Measurements from ENCODE around the gene KNTC1.
"Not testable (repeated sequence)": the region's sequence is repeated elsewhere in the genome, so short reads cannot be mapped to it uniquely, and the experiment has no call there.

The KNTC1 gene, protein sequence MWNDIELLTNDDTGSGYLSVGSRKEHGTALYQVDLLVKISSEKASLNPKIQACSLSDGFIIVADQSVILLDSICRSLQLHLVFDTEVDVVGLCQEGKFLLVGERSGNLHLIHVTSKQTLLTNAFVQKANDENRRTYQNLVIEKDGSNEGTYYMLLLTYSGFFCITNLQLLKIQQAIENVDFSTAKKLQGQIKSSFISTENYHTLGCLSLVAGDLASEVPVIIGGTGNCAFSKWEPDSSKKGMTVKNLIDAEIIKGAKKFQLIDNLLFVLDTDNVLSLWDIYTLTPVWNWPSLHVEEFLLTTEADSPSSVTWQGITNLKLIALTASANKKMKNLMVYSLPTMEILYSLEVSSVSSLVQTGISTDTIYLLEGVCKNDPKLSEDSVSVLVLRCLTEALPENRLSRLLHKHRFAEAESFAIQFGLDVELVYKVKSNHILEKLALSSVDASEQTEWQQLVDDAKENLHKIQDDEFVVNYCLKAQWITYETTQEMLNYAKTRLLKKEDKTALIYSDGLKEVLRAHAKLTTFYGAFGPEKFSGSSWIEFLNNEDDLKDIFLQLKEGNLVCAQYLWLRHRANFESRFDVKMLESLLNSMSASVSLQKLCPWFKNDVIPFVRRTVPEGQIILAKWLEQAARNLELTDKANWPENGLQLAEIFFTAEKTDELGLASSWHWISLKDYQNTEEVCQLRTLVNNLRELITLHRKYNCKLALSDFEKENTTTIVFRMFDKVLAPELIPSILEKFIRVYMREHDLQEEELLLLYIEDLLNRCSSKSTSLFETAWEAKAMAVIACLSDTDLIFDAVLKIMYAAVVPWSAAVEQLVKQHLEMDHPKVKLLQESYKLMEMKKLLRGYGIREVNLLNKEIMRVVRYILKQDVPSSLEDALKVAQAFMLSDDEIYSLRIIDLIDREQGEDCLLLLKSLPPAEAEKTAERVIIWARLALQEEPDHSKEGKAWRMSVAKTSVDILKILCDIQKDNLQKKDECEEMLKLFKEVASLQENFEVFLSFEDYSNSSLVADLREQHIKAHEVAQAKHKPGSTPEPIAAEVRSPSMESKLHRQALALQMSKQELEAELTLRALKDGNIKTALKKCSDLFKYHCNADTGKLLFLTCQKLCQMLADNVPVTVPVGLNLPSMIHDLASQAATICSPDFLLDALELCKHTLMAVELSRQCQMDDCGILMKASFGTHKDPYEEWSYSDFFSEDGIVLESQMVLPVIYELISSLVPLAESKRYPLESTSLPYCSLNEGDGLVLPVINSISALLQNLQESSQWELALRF (N-terminal part only)

GRCh38 chr12:122526683-122527477, at the start of gene KNTC1, which contains the start of gene RSRC2:
Gene KNTC1, plus strand, starts transcription at chr12:122527249. Its CDS starts 2,815 bp downstream, at chr12:122530064.
Gene RSRC2, minus strand, starts transcription at chr12:122526936. Its CDS starts 83 bp downstream, at chr12:122526853.
- DNase-seq (ENCODE audit: low spot score) = peak; percentile 58

- no peak for DNase-seq (ENCODE audit: low spot score)
Observed at GRCh38 chr12:122480753-122481152, 46.3 kb upstream of the KNTC1 start.

DNA sequence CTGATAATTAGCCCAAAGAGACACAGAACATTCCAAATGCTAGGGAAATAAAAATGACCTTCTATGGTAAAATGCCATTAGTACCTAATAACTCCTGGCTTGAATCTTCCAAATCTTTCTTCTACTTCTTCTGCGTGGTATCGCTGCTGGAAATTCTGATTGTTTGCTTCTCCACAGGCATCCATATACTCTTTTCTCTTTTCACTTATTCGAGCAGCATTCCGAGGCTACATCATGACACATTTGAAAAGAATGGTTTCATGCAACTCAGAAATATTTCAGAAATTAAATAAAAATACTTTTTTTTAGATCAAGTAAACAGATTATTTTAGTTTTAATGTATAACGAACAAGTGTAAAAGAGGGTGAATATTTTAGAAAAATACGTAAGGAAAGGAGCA, 45.2 kb upstream of the KNTC1 start:
- no peak for DNase-seq (ENCODE audit: low spot score)

- no peak for DNase-seq (ENCODE audit: low spot score)
Observed at GRCh38 chr12:122483969-122484368, 43.1 kb upstream of the KNTC1 start.

GRCh38 chr12:122484385-122484784, 42.7 kb upstream of the KNTC1 start:
- not testable (repeated sequence) for DNase-seq (ENCODE audit: low spot score)

GRCh38 chr12:122486360-122486759, 40.7 kb upstream of the KNTC1 start:
- DNase-seq (ENCODE audit: low spot score) = not testable (repeated sequence)

DNA sequence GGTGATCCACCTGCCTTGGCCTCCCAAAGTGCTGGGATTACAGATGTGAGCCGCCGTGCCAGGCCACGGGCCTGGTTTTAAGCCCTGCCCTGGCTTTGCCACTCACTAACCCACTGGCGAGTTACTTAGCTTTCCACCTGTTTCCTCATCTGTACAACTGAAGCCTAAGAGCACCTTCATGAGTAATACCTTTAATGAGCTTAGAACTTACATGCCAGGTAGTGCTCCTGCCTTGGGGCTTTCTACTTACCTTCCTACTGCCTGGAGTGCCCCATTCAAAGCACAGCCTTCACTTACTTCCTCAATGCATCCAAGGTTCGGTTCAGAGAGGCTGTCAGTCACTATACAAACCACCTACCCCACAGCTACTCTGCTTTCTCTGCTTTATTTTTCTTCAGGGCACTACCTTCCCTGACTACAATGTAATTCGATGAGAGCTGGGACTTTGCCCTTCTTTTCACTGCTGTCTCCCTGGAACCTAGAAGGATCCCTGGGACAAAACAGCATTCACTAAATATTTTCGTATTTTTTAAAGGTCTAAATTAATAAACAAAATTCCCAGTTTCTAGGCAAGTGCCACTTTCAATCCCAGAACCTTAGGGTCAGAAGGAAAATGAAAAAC, 40.1 kb upstream of the KNTC1 start:
- no peak for DNase-seq (ENCODE audit: low spot score)

DNA sequence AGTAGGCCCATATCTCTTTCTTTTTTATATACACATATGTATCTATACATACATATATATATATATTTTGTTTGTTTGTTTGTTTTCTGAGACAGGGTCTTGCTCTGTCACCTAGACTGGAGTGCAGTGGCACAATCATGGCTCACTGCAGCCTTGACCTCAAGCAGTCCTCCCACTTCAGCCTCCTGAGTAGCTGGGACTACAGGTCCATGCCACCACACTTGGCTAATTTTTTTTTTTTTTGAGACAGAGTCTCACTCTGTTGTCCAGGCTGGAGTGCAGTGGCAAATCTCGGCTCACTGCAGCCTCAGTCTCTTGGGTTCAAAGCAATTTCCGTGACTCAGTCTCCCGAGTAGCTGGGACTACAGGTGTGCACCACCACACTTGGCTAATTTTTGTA, 39.2 kb upstream of the KNTC1 start:
- DNase-seq (ENCODE audit: low spot score) = not testable (repeated sequence)

- DNase-seq (ENCODE audit: low spot score) = peak; percentile 19
Observed at GRCh38 chr12:122489038-122489437, 38.0 kb upstream of the KNTC1 start.

- DNase-seq (ENCODE audit: low spot score) = no peak
Observed at GRCh38 chr12:122491991-122492390, 35.1 kb upstream of the KNTC1 start.

GRCh38 chr12:122493222-122493621, 33.8 kb upstream of the KNTC1 start:
- not testable (repeated sequence) for DNase-seq (ENCODE audit: low spot score)

DNA sequence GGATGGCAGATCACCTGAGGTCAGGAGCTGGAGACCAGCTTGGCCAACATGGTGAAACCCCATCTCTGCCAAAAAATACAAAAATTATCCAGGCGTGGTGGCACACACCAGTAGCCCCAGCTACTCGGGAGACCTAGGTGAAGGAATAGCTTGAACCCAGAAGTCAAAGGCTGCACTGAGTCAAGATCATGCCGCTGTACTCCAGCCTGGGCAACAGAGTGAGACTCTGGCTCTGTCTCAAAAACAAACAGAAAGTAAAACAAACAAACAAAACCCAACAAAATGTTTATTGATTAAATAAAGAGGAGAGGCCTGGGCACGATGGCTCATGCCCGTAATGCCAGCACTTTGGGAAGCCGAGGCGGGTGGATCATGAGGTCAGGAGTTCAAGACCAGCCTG, 31.8 kb upstream of the KNTC1 start:
- DNase-seq (ENCODE audit: low spot score) = no peak

GRCh38 chr12:122499991-122500684, 26.9 kb upstream of the KNTC1 start:
- DNase-seq (ENCODE audit: low spot score) = peak; percentile 38

GRCh38 chr12:122500685-122501488, 26.2 kb upstream of the KNTC1 start, which contains the start of gene ZCCHC8:
Gene ZCCHC8, minus strand, starts transcription at chr12:122500932. Its CDS starts 92 bp downstream, at chr12:122500840.
- peak; percentile 76 for DNase-seq (ENCODE audit: low spot score)

- DNase-seq (ENCODE audit: low spot score) = no peak
Observed at GRCh38 chr12:122501489-122501989, 25.5 kb upstream of the KNTC1 start.

DNA sequence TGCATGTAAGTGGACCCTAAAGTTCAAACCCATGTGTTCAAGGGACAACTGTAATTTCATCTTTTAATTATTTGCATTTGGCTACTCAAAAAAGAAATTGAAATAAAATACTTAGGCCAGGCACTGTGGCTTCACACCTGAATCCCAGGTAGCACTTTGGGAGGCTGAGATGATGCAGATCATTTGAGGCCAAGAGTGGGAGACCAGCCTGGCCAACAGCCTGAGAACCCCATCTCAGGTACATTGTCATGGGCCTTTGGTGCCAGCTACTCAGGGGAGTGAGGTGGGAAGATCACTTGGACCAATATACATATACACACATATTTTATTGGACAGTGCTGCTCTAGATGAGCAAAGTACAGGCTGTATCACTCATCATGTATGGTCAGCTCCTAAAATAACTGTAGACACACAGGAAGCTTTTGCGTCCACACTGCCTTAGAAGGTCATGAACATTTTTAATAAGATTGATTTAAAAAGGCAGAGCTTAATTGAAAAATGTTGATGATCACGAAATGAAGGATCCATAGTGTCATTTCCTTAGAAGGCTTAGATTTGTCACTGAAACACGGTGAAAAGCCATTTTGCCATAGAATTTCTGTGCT, 23.8 kb upstream of the KNTC1 start:
- DNase-seq (ENCODE audit: low spot score) = no peak

DNA sequence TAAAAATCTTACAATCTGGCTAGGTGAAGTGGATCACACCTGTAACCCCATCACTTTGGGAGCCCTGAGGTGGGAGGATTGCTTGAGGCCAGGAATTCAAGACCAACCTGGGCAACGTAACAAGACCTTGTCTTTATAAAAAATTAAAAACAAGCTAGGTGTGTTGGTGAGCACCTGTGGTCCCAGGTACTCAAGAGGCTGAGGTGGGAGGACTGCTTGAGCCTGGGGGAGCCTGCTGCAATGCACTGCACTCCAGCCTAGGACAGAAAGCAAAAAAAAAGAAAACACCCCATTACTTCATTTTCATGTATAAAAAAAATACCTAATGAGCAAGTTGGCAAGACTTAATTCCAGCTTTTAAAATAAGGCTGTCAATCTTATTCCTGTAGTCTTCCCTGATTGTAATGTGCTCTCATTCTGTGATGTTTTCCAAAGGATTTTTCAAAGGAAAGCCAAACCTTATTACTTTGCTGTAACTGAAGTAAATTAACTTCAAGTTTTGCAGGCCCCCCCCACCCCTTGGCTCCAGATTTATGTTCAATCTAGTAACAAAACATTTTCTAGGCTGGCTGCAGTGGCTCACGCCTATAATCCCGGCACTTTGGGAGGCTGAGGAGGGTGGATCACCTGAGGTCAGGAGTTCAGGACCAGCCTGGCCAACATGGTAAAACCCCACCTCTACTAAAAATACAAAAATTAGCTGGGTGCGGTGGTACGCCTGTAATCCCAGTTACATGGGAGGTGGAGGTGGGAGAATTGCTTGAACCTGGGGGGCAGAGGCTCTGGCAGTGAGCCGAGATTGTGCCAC, 23.1 kb upstream of the KNTC1 start:
- DNase-seq (ENCODE audit: low spot score) = no peak

Measured in HuH-7 (cell line).